Parathyroid adenoma (tissue), 2 donors: ENCODE results near the gene CKMT1B.
"Not testable (repeated sequence)": the region's sequence is repeated elsewhere in the genome, so short reads cannot be mapped to it uniquely, and the experiment has no call there.

ENCODE experiments used
- H2AFZ ChIP-seq: fragments of 300-600 bp; sonication (generic); one replicate; pipeline ENCODE4 v1.7.0; 2017; ENCODE audit warnings: antibody characterized with exemption, mild to moderate bottlenecking
- H3K27ac ChIP-seq: fragments of 300-600 bp; sonication (generic); one replicate; pipeline ENCODE4 v1.7.0; 2017
- H3K27me3 ChIP-seq: fragments of 300-600 bp; sonication (generic); one replicate; pipeline ENCODE4 v1.7.0; 2017; ENCODE audit warnings: low read length; ENCODE audit not compliant: control insufficient read depth, insufficient read depth
- H3K36me3 ChIP-seq: fragments of 300-600 bp; sonication (generic); one replicate; pipeline ENCODE4 v1.7.0; 2017; ENCODE audit warnings: low read length; ENCODE audit not compliant: control insufficient read depth, insufficient read depth
- H3K4me1 ChIP-seq: fragments of 300-600 bp; sonication (generic); one replicate; pipeline ENCODE4 v1.7.0; 2017; ENCODE audit warnings: control low read depth
- H3K4me2 ChIP-seq: fragments of 300-600 bp; sonication (generic); one replicate; pipeline ENCODE4 v1.7.0; 2017; ENCODE audit warnings: low read length
- H3K4me3 ChIP-seq: fragments of 300-600 bp; sonication (generic); one replicate; pipeline ENCODE4 v1.7.0; 2017; ENCODE audit warnings: low read depth, low read length
- H3K79me2 ChIP-seq: fragments of 300-600 bp; sonication (generic); one replicate; pipeline ENCODE4 v1.7.0; 2017; ENCODE audit warnings: control low read depth
- H3K9ac ChIP-seq: fragments of 300-600 bp; sonication (generic); one replicate; pipeline ENCODE4 v1.7.0; 2017; ENCODE audit warnings: mild to moderate bottlenecking
- H3K9me3 ChIP-seq: fragments of 300-600 bp; sonication (generic); one replicate; pipeline ENCODE4 v1.7.0; 2017; ENCODE audit warnings: low read length; ENCODE audit not compliant: control insufficient read depth
- CTCF ChIP-seq: fragments of 300-600 bp; sonication (generic); IDR thresholded peaks from one replicate; pipeline ENCODE4 v1.7.0; 2017; ENCODE audit warnings: antibody characterized with exemption, mild to moderate bottlenecking
- donor health status: primary hyperparathyroidism.

CKMT1B gene

GRCh38 chr15:43602233-43602632, 8.4 kb downstream of the CKMT1B start:
- H3K4me2 ChIP-seq, H3K27me3 ChIP-seq, H2AFZ ChIP-seq, H3K27ac ChIP-seq, H3K36me3 ChIP-seq, H3K4me3 ChIP-seq, H3K9me3 ChIP-seq, H3K9ac ChIP-seq, H3K4me1 ChIP-seq, H3K79me2 ChIP-seq: not testable (repeated sequence)

GRCh38 chr15:43617750-43618149, 23.9 kb downstream of the CKMT1B start:
- H3K27ac ChIP-seq, H3K4me3 ChIP-seq, H3K9me3 ChIP-seq, H3K9ac ChIP-seq, H3K36me3 ChIP-seq, H3K4me2 ChIP-seq, H2AFZ ChIP-seq, H3K27me3 ChIP-seq, H3K79me2 ChIP-seq, H3K4me1 ChIP-seq: not testable (repeated sequence)

GRCh38 chr15:43618700-43619099, 24.9 kb downstream of the CKMT1B start, which contains the start of gene STRC:
Gene STRC (minus strand): TSS chr15:43618800. CDS start chr15:43618722, 78 bp downstream.
- H3K9me3 ChIP-seq, H3K27ac ChIP-seq, H3K79me2 ChIP-seq, H3K4me2 ChIP-seq, H3K4me3 ChIP-seq, H3K4me1 ChIP-seq, H3K36me3 ChIP-seq, H3K27me3 ChIP-seq, H3K9ac ChIP-seq, H2AFZ ChIP-seq: not testable (repeated sequence)

GRCh38 chr15:43622068-43622799, 28.4 kb downstream of the CKMT1B start:
- not testable (repeated sequence) for H3K27ac ChIP-seq, H3K4me1 ChIP-seq, H3K4me3 ChIP-seq, H3K36me3 ChIP-seq, H3K9ac ChIP-seq, H3K79me2 ChIP-seq, H3K9me3 ChIP-seq, H3K4me2 ChIP-seq, H3K27me3 ChIP-seq, H2AFZ ChIP-seq

GRCh38 chr15:43625106-43625505, 31.3 kb downstream of the CKMT1B start:
- Histone ChIP-seq H3K9ac (no peak overlapping the region), H3K36me3 (no peaks in the 10 kb centered on the region), H3K27ac (no peak overlapping the region), H2AFZ (no peak overlapping the region), H3K4me3 (no peak overlapping the region), H3K79me2 (no peaks in the 10 kb centered on the region), H3K4me1 (no peaks in the 10 kb centered on the region), H3K27me3 (no peaks in the 10 kb centered on the region), H3K9me3 (no peaks in the 10 kb centered on the region), H3K4me2 (no peak overlapping the region)
- no peak for TF ChIP-seq CTCF

GRCh38 chr15:43626937-43627336, 33.1 kb downstream of the CKMT1B start:
- not testable (repeated sequence) for H3K27me3 ChIP-seq, H3K27ac ChIP-seq, H3K4me3 ChIP-seq, H3K9ac ChIP-seq, H3K4me1 ChIP-seq, H3K36me3 ChIP-seq, H3K4me2 ChIP-seq, H2AFZ ChIP-seq, H3K79me2 ChIP-seq, H3K9me3 ChIP-seq

- H2AFZ ChIP-seq, H3K27me3 ChIP-seq, H3K36me3 ChIP-seq, H3K9me3 ChIP-seq, H3K79me2 ChIP-seq, H3K4me3 ChIP-seq, H3K9ac ChIP-seq, H3K4me2 ChIP-seq, H3K4me1 ChIP-seq, H3K27ac ChIP-seq: not testable (repeated sequence)
Observed at GRCh38 chr15:43638464-43639204, 44.8 kb downstream of the CKMT1B start.
